HepG2 (cell line): ENCODE data around the gene ACBD7. TPM values are rescaled to one million over a fixed set of nuclear protein-coding genes. Genes with fewer than 3 reads are reported as not detected.

Experiments
- CSRNP2 ChIP-seq: sonication (generic); formaldehyde crosslinking; conservative IDR thresholded peaks from 2 replicates; pipeline ENCODE4 v1.8.0; 2022; ENCODE audit warnings: low read depth, missing genetic modification reagents
- DMAP1 ChIP-seq: IDR thresholded peaks from 2 replicates; pipeline ENCODE4 v1.6.1; 2016
- DMTF1 ChIP-seq: sonication (generic); formaldehyde crosslinking; IDR thresholded peaks from 2 replicates; pipeline ENCODE4 v1.4.0; 2020; ENCODE audit warnings: mild to moderate bottlenecking, missing genetic modification reagents
- EHMT2 ChIP-seq: fragments of 200-600 bp; sonication (generic); IDR thresholded peaks from 2 replicates; pipeline ENCODE4 v1.7.0; 2017; ENCODE audit warnings: antibody characterized with exemption, low read depth, low read length, borderline replicate concordance
- KLF12 ChIP-seq: sonication (generic); formaldehyde crosslinking; IDR thresholded peaks from 2 replicates; pipeline ENCODE4 v1.4.0; 2020; ENCODE audit warnings: missing genetic modification reagents, borderline replicate concordance
- MATR3 ChIP-seq: sonication (generic); formaldehyde crosslinking; IDR thresholded peaks from 2 replicates; pipeline ENCODE4 v1.4.0; 2020; ENCODE audit warnings: missing genetic modification reagents
- SOX13 ChIP-seq, 3 experiments: fragments of 450-650 bp in 1 of 3; sonication (generic) in 1 of 3; formaldehyde crosslinking in 1 of 3; IDR thresholded peaks in 2 of 3; conservative IDR thresholded peaks in 1 of 3; 2 replicates each; pipeline versions ENCODE4 v1.5.0 to v1.6.1; 2016 to 2020; ENCODE audit warnings: antibody characterized with exemption in 1 of 3, mild to moderate bottlenecking in 1 of 3, missing compliant biosample characterization in 1 of 3, missing genetic modification reagents in 1 of 3, moderate library complexity in 1 of 3
- SRF ChIP-seq: IDR thresholded peaks from 2 replicates; pipeline ENCODE4 v1.6.1; 2011; ENCODE audit warnings: mild to moderate bottlenecking, low read depth, low read length, moderate library complexity
- TERF1 ChIP-seq: sonication (generic); formaldehyde crosslinking; IDR thresholded peaks from 2 replicates; pipeline ENCODE4 v1.8.0; 2022; ENCODE audit warnings: mild to moderate bottlenecking, missing genetic modification reagents, moderate library complexity
- ZNF253 ChIP-seq: sonication (generic); formaldehyde crosslinking; IDR thresholded peaks from 2 replicates; pipeline ENCODE4 v1.8.0; 2022; ENCODE audit warnings: mild to moderate bottlenecking, missing genetic modification reagents, borderline replicate concordance
- ZNF292 ChIP-seq: sonication (generic); formaldehyde crosslinking; IDR thresholded peaks from 2 replicates; pipeline ENCODE4 v1.8.1; 2022; ENCODE audit warnings: mild to moderate bottlenecking, low read depth, missing genetic modification reagents, borderline replicate concordance
- ZNF672 ChIP-seq: sonication (generic); formaldehyde crosslinking; IDR thresholded peaks from 2 replicates; pipeline ENCODE4 v1.8.1; 2022; ENCODE audit warnings: missing genetic modification reagents
- ZSCAN25 ChIP-seq: sonication (generic); formaldehyde crosslinking; IDR thresholded peaks from 2 replicates; pipeline ENCODE4 v1.8.0; 2022; ENCODE audit warnings: mild to moderate bottlenecking, missing genetic modification reagents
- polyA plus RNA-seq, 8 experiments: library from polyadenylated mRNA; depleted of rRNA in 3 of 8; stranded (reverse) in 7 of 8; unstranded in 1 of 8; fragments of >200 nt; fragmentation: Illumina TruSeq in 4 of 8; extraction: Trizol in 4 of 8; gene quantifications; 2 replicates each; pipeline versions ENCODE4 v1.2.1 to v1.2.3, GENCODE V29; 2011 to 2016; ENCODE audit warnings: low read depth in 4 of 8, missing spikeins in 1 of 8, mixed read lengths in 1 of 8; ENCODE audit not compliant: insufficient read depth in 1 of 8
- total RNA-seq, 5 experiments: library from RNA; depleted of rRNA; stranded (reverse); fragments of >200 nt; fragmentation: Illumina TruSeq; extraction: Trizol; gene quantifications; 2 replicates each; pipeline ENCODE4 v1.2.3, GENCODE V29; 2016; ENCODE audit warnings: low read depth in 1 of 5
- TF ChIP-seq, protein P1 (sequence below): IDR thresholded peaks from 2 replicates; pipeline ENCODE4 v1.4.0; 2020; ENCODE audit warnings: mild to moderate bottlenecking, missing genetic modification reagents
- TF ChIP-seq, protein P2 (sequence below): sonication (generic); formaldehyde crosslinking; IDR thresholded peaks from 2 replicates; pipeline ENCODE4 v1.4.0; 2020; ENCODE audit warnings: mild to moderate bottlenecking, low read depth, missing genetic modification reagents
- TF ChIP-seq, protein P3 (sequence below): sonication (generic); formaldehyde crosslinking; IDR thresholded peaks from 2 replicates; pipeline ENCODE4 v1.8.1; 2022; ENCODE audit warnings: mild to moderate bottlenecking, missing genetic modification reagents

The ACBD7 gene
- total and polyA plus RNA-seq, 2 of the 13 experiments (the other 11 are each of a cell fraction or from before 2014, with no cell fraction given), result 1.4 to 2.6 TPM

DNA sequence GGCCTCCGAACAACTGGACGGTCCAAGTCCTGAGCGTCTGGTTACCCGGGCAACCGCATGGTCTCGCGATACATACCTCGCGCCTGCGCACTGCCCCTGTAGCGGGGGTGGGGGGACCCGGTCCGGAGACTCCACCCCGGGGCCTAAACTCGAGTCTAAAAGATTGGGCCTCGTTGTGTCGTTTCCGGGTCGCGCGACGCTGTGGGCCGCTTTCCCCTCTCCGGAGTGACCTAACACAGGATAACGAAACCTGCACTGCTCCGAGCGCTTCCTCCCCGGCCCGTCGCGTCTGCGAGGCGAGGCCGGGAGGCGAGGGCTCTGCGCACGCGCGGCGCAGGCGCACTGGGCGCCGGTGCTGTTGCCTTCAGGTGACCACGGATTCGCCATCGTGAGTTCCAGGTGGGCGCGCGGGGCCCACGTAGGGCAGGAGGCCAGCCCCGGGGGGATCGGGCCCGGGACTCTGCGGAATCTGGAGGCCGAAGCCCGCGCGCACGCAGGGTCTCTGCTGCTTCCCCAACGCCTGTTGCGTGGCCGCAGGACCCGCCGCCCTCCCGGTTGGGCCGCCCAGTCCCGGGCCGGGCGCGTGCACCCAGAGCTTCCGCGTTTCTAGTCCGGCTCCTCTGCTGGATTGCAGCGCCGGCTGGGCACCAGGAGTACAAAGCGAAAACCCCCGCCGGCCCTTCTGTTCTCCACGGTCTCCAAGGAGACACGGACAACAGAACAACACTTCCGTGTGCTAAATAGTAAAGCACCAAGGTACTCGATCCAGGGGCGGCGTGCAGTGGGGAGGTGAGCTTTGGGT lies 8.6 kb upstream of the ACBD7 start, which contains the start of gene RPP38 (continued):
- peak; percentile 80; the same call in 1 of the 2 replicates for TF ChIP-seq CSRNP2 (CRISPR knock-in tag)
- TF ChIP-seq ZSCAN25 (CRISPR knock-in tag), result peak; percentile 53; the same call in 1 of the 2 replicates
- TF ChIP-seq, protein P1, sequence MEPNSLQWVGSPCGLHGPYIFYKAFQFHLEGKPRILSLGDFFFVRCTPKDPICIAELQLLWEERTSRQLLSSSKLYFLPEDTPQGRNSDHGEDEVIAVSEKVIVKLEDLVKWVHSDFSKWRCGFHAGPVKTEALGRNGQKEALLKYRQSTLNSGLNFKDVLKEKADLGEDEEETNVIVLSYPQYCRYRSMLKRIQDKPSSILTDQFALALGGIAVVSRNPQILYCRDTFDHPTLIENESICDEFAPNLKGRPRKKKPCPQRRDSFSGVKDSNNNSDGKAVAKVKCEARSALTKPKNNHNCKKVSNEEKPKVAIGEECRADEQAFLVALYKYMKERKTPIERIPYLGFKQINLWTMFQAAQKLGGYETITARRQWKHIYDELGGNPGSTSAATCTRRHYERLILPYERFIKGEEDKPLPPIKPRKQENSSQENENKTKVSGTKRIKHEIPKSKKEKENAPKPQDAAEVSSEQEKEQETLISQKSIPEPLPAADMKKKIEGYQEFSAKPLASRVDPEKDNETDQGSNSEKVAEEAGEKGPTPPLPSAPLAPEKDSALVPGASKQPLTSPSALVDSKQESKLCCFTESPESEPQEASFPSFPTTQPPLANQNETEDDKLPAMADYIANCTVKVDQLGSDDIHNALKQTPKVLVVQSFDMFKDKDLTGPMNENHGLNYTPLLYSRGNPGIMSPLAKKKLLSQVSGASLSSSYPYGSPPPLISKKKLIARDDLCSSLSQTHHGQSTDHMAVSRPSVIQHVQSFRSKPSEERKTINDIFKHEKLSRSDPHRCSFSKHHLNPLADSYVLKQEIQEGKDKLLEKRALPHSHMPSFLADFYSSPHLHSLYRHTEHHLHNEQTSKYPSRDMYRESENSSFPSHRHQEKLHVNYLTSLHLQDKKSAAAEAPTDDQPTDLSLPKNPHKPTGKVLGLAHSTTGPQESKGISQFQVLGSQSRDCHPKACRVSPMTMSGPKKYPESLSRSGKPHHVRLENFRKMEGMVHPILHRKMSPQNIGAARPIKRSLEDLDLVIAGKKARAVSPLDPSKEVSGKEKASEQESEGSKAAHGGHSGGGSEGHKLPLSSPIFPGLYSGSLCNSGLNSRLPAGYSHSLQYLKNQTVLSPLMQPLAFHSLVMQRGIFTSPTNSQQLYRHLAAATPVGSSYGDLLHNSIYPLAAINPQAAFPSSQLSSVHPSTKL (CRISPR knock-in tag), result peak; percentile 39; the same call in 1 of the 2 replicates
- no peak for TF ChIP-seq MATR3
- no peak for TF ChIP-seq ZNF292 (CRISPR knock-in tag)
- no peak for TF ChIP-seq EHMT2
- peak; percentile 95 for TF ChIP-seq DMAP1 (CRISPR knock-in tag)
- peak; percentile 81 for TF ChIP-seq KLF12 (CRISPR knock-in tag)
- 0 out of 2 replicates have a peak, but pooled peaks have one; percentile 28 for TF ChIP-seq ZNF672 (CRISPR knock-in tag)
- TF ChIP-seq, protein P2, sequence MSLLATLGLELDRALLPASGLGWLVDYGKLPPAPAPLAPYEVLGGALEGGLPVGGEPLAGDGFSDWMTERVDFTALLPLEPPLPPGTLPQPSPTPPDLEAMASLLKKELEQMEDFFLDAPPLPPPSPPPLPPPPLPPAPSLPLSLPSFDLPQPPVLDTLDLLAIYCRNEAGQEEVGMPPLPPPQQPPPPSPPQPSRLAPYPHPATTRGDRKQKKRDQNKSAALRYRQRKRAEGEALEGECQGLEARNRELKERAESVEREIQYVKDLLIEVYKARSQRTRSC (CRISPR knock-in tag), result peak; percentile 93; the same call in 1 of the 2 replicates
- 0 out of 2 replicates have a peak, but pooled peaks have one; percentile 0 for TF ChIP-seq SRF
- TF ChIP-seq TERF1 (CRISPR knock-in tag), result no peak
- TF ChIP-seq, protein P3, sequence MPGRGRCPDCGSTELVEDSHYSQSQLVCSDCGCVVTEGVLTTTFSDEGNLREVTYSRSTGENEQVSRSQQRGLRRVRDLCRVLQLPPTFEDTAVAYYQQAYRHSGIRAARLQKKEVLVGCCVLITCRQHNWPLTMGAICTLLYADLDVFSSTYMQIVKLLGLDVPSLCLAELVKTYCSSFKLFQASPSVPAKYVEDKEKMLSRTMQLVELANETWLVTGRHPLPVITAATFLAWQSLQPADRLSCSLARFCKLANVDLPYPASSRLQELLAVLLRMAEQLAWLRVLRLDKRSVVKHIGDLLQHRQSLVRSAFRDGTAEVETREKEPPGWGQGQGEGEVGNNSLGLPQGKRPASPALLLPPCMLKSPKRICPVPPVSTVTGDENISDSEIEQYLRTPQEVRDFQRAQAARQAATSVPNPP (CRISPR knock-in tag), result peak; percentile 93
- TF ChIP-seq DMTF1 (CRISPR knock-in tag), result no peak
- TF ChIP-seq SOX13 (IDR thresholded peaks at IDR 0.05), result no peak
- TF ChIP-seq SOX13 (CRISPR knock-in tag; conservative IDR thresholded peaks at IDR 0.05 in 1 of 2, IDR thresholded peaks at IDR 0.05 in 1 of 2), result no peak; a peak in 2 of 4 replicates
- TF ChIP-seq ZNF253 (CRISPR knock-in tag), result 0 out of 2 replicates have a peak, but pooled peaks have one; percentile 20
